Measurements from ENCODE around the gene DKK3.

The DKK3 gene

DNA sequence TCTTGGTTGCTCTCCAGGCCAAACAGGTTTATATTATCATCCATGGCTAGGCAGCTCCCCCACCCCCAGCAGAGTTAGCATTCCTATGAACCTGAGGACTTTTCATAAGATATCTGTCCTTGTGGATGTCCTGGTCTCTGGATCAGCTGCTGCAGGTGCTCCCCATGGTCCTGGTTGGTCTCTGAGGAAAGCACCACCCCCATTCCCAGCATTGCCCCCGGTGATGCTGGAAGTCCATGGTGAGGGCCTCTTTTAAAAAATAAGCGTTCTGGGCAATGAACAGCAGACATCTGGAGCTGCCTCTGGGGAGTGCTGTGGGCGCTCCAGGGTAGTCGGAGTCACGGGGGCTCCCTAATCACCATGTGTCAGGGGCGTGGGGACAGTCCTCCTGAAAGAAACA, 26.6 kb downstream of the DKK3 start:
- DNase-seq (ENCODE audit: low spot score), result no peak

DNA sequence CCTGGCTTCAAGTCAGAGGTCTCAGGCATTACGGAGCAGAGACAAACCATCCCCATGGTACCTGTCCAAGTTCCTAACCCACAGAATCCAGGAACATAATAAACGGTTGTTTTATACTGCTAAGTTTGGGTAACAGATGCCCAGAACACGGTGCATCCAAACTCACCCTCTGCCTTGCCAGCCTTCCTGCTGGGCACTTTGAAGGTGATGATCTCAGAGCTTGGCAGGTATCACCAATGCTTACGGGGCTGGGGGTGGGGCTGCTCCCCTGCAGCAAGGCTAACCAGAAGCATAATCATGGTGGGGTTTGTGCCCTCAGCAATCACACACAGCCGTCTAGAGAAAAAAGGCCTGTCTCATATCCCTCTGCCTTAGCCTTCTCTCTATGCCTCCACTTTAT, 27.1 kb downstream of the DKK3 start:
- DNase-seq (ENCODE audit: low spot score), result no peak

GRCh38 chr11:11980841-11981308, 27.6 kb downstream of the DKK3 start:
- no peak for DNase-seq (ENCODE audit: low spot score)

DNA sequence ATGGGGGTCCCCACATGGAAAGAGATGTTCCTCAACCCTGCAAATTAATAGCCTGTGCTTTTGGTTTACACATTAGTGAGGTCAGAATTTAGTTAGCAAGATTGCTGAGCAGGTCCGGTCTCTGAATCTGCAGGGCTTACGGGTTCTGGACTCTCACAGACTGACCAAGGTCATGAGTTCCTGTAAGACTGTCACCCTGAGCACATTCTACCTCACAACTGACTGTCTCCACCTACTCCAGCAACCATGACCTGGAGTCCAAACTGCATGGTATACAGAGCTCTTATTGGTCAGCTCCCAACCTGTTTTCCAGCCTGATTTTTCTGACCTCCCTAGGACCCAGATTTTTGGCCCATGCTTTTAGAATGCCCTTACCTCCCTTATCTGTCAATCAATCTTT, 28.2 kb downstream of the DKK3 start:
- DNase-seq (ENCODE audit: low spot score), result no peak

GRCh38 chr11:11979488-11980117, 28.8 kb downstream of the DKK3 start:
- DNase-seq (ENCODE audit: low spot score), result no peak

- DNase-seq (ENCODE audit: low spot score), result no peak
Observed at GRCh38 chr11:11978792-11979487, 29.5 kb downstream of the DKK3 start.

DNA sequence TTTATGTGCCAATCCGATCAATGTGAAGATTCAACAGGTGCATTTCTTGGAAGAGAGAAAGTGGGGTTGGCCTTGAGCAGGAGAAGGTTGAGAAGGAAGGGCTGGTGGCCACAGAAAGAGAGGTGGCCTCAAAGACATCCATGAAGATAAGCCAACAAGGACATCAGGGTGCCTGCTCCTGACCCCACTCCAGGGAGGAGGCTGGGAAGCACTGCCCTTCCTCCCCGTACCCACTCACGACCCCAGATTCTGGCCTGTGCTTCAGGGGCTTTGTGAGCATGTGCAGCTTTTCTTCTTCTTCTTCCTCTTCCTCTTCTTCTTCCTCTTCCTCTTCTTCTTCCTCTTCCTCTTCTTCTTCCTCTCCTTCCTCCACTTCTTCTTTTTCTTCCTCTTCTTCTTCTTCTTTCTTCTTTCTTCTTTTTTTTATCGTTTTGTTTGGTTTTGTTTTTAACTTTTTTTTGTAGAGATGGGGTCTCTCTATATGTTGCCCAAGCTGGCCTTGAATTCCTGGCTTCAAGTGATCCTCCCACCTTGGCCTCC, 30.3 kb downstream of the DKK3 start:
- no peak for DNase-seq (ENCODE audit: low spot score)

DNA sequence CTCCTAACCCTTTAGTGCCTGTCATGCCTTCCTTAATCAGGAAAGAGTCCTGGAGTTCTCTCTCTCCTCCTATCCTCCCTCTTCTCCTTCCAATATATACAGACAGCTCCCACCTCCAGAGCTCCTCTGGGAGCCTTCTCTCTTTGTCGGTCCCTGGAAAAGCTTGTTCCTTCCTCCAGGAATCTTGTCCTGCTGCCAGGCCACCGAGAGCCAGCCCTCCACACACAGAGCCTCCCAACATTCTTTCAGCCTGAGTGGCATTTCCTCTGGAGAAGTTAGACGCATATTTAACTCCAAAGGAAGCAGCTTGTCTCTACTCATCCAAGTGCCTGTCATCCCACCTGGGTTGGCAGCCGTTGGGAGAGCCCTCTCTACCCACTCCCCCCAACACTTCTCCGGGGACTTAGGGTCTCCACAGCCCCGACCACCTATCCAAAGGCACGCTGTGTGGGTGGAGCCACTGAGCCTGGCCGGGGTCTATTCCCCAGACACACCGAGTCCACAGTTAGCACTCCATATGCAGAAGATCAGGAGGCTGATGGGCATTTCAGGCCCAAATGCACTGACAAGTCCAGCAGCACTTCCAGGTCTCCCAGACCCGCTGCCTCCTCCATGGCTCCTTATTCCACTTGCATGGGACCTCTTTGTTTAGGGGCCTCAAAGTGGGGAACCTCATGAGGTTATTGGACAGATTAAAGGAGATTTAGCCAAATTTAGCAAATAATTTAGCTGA, 31.1 kb downstream of the DKK3 start:
- DNase-seq (ENCODE audit: low spot score), result peak; percentile 66

DNA sequence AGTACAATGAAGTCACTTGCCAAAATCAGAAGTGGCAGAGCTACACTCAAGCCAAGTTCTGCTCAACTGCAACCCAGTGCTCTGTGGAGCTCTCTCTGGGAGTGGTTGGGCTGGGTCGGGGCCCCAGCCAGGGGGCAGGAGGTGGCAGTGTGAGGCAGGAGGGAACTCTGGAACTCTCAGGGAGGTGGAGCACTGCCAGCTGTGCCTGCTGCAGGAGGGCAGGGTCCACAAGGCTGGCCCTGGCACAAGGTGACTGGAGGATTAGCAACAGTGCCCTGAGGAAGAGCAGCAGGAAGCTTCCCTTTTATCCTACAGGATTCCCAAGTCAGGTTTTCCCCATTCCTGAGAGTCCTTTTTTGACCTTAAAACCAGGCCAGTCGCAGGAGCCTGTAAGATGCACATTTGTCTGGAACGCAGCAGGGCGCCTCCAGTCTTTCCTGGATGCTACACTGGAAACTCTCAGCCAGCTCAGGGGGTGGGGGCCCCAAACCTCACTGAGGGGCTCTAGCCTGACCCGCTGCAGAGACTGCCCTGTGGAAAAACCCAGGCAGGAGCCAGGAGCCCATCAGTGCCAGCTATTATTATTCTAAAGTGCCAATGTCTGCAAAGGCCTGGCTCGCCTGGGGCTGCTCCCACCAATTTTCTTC, 31.8 kb downstream of the DKK3 start:
- DNase-seq (ENCODE audit: low spot score), result peak; percentile 25

GRCh38 chr11:11975201-11976092, 33.0 kb downstream of the DKK3 start:
- DNase-seq (ENCODE audit: low spot score), result peak; percentile 22

GRCh38 chr11:11973866-11974265, 34.6 kb downstream of the DKK3 start:
- DNase-seq (ENCODE audit: low spot score), result no peak

GRCh38 chr11:11973361-11973800, 35.0 kb downstream of the DKK3 start:
- no peak for DNase-seq (ENCODE audit: low spot score)

DNA sequence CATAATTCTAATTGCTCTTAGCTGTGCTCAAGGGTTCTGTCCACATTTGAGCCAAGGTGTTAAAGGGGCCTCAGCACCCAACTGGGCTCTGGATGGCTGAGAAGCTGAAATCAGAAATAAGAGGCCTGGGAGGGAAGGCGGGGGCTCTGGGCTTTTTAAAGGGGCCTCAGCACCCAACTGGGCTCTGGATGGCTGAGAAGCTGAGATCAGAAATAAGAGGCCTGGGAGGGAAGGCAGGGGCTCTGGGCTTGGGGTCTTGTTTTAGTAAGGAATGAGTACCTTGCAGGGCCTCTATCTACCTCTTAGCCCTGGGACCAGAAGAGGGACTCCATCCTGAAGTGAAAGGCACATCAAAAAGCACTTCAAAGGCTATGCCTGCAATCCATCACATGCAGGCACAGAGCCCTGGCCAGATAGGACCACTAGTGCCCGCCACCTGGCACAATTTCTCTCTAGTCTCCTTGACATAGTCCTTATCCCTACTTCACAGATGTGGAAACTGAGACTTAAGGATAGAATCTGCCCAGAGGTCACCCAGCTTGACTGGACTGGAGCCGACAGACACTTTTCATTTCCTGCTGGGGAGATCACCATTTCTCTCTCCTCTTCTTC, 35.6 kb downstream of the DKK3 start:
- DNase-seq (ENCODE audit: low spot score), result no peak

- no peak for DNase-seq (ENCODE audit: low spot score)
Observed at GRCh38 chr11:11971906-11972547, 36.4 kb downstream of the DKK3 start.

DNA sequence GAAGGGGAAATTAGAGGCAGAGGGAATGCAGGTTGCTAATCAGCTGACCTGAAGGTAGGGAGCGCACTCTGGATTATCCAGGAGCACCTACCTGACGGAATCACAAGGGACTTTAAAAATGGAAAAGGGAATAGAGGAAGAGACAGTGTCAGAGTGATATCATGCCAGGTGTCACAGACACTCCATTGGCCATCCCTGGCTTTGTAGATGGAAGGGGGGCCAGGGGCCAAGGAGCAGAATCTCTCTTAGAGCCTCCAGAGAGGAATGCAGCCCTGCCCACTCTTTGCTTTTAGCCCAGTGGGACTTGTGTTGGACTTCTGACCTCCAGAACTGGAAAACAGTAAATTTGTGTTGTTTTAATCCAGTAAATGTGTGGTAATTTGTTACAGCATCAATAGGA, 37.9 kb downstream of the DKK3 start:
- no peak for DNase-seq (ENCODE audit: low spot score)

DNA sequence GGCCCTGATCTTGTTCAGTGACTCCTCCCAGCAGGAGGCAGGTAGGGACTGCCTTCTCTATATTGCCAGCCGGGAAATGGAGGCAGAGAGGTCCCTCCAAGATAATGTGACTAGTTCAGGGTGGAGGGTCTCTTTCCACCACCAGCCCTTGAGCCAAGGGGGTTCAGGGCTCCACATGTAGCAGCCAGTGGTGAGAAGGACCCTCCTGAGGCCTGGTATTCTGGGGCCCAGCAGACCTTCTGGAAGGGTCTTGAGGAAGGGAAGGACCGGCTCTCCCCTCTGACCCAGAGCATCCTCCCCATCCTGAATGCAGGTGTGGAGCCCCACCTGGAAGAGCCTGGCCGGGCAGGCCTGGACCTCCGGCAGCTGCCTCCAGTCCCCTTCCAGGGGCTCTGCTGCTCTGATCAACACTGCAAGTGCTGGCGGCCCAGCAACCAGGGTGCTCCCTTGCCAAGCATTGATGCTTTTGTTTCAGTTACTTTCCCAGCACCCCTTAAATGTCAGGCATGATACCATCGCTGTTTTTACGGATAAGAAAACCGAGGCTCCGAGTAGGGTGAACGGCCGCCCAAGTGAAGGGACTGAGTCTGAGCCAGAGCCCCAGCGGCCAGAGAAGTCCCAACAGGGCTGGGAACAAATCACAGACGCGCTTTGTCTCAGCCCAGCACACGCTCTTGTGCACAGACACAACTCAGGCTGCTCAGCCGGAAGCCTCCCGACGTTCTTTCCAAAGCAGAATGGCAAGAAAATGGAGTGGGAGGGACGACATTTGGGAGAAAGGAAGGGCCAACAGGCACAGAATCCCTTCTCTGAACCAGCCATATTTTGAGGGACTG, 38.8 kb downstream of the DKK3 start:
- DNase-seq (ENCODE audit: low spot score), result no peak

DNA sequence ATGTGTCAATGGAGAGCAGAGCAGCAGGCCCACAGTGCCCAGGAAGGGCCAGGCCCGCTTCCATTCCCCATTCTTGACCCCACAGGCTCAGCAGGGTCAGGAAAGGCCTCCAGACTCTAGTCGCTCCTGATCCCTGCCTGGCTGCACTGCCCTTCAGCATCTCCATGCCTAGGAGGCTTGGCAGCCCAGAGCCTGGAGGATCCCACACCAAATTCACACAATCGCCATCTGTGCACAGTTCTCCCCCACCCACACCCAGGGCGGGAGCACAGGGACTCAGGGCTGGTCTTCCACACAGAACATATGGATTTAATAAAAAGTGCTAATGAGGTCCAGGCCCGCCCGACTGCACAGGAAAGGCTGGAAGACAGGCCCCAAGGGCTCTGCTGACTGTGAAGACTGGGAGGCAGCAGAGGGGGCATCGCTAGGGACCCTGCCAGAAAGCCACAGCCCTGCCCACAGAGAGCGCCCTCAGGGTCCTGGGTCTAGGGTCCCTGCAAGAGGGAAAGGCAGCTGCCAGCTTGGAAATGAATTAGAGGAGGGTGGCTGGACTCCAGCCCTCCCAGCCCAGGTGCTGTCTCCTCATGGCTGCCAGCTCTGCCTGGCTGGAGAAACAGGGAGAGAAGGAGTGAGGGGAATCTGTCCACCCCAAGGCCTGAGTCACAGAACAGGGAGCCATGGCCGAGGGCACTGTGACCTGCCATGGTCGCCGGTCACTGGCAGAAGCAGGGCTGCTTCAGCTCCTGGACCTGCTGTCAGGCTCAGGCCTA, 39.7 kb downstream of the DKK3 start:
- DNase-seq (ENCODE audit: low spot score), result no peak

- DNase-seq (ENCODE audit: low spot score), result no peak
Observed at GRCh38 chr11:11967669-11968510, 40.5 kb downstream of the DKK3 start.

Measured in LoVo (cell line).